Esophagus muscularis mucosa (tissue), 4 donors: ENCODE measurements around the gene VPREB3.

Source experiments
- CTCF ChIP-seq, 3 experiments: fragments of 200-600 bp in 2 of 3; fragments of 450-650 bp in 1 of 3; sonication (generic) in 2 of 3; IDR thresholded peaks; one replicate each; pipeline ENCODE4 v1.5.1; 2017 to 2019; ENCODE audit warnings: antibody characterized with exemption in 3 of 3, mild to moderate bottlenecking in 2 of 3, moderate library complexity in 1 of 3
- EP300 ChIP-seq: sonication (generic); formaldehyde crosslinking; IDR thresholded peaks from one replicate; pipeline ENCODE4 v1.6.1; 2017; ENCODE audit warnings: antibody characterized with exemption
- POLR2A ChIP-seq: fragments of 450-650 bp; IDR thresholded peaks from one replicate; pipeline ENCODE4 v1.6.1; 2017; ENCODE audit warnings: antibody characterized with exemption, moderate library complexity, mild to moderate bottlenecking, low read depth

GRCh38 chr22:23781065-23781464 is 26.8 kb upstream of the VPREB3 start:
- TF ChIP-seq CTCF (IDR thresholded peaks at IDR 0.05) (no peak), EP300 (no peak), POLR2A (no peak)
